GM13977 (cell line): Measurements from ENCODE around the gene KIF1A.
"Not testable (repeated sequence)": the region's sequence is repeated elsewhere in the genome, so short reads cannot be mapped to it uniquely, and the experiment has no call there.

Experiments used
- DNase-seq: peaks from one replicate; pipeline ENCODE4 v3.0.0; 2012; ENCODE audit warnings: low spot score
- CTCF ChIP-seq: IDR thresholded peaks from 2 replicates; pipeline ENCODE4 v1.5.1; 2012; ENCODE audit warnings: mild to moderate bottlenecking, control low read depth; ENCODE audit not compliant: insufficient read depth; ENCODE audit errors: extremely low read depth, missing control alignments
- in situ Hi-C: fragments of 300-500 bp; cut with MboI; formaldehyde crosslinking; loops from one replicate; pipeline ENCODE4 v1.12.0; 2022; ENCODE audit warnings: low sequenced_read_pairs, low pct_unique_long_range_greater_than_20kb, mixed read lengths, inconsistent platforms; ENCODE audit not compliant: unreplicated experiment

KIF1A gene

DNA sequence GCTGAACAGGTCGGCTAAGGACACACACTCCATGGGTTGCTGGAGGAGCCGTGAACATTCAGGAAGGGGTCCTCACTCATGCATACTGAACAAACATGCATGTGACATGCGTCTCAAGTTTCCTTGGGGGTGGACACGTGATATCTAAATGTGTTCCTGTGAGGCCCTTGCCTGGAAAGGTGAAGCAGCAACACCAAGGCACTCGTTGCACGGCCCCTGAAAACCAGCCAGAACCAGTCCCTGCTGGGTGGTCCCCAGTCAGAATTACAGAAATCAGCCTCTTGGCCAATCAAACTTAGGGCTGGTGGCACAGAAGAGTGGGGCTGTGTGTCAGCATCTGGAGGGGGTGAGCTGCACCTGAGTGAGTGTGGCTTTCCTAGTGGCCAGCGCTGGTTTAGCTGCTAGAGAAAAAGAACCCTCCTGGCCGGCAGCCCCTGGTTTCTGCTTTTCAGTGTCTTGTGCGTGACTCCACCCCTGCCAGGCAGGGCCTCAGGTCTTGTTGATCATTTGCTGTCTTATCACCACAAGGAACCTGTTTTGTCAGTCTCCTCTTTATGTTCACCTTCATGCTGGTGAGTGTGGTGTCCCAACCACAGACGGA is 134.1 kb downstream of the KIF1A start:
- in situ Hi-C loops = no loop called here
- no peak for TF ChIP-seq CTCF
- peak; percentile 56 for DNase-seq

- in situ Hi-C loops, DNase-seq: not testable (repeated sequence)
Measured at GRCh38 chr2:240683980-240684728, 135.9 kb downstream of the KIF1A start.

DNA sequence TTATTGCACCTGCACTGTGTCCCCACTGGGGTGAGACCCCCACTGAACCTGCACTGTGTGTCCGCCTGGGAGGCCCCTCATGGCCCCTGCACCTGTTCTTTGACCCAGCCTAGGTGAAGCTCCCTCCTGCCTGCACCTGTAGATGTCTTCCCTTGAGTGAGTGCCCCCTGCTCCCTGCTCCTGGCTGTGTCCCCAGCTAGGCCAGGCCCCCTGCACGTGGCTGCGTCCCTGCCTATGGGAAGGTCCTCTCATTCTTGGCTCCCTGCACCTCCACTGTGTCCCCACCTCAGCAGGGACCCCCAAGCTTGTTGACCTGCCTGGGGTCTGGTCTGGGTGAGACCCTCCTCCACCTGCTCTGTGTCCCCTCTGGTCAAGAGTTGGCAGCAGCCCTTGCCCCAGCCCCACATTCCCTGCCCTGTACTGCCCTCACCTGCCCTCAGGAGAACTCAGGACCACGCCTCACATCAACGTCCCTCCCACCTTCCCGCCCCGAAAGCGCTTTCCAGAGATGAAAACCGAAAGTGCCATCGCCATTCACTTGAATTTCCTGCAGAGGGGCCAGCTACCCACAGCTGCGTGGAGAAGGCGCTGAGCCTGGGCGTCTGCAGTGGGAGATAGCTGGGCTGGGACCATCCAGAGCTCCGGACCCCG is 136.6 kb downstream of the KIF1A start:
- DNase-seq, in situ Hi-C loops: not testable (repeated sequence)

DNA sequence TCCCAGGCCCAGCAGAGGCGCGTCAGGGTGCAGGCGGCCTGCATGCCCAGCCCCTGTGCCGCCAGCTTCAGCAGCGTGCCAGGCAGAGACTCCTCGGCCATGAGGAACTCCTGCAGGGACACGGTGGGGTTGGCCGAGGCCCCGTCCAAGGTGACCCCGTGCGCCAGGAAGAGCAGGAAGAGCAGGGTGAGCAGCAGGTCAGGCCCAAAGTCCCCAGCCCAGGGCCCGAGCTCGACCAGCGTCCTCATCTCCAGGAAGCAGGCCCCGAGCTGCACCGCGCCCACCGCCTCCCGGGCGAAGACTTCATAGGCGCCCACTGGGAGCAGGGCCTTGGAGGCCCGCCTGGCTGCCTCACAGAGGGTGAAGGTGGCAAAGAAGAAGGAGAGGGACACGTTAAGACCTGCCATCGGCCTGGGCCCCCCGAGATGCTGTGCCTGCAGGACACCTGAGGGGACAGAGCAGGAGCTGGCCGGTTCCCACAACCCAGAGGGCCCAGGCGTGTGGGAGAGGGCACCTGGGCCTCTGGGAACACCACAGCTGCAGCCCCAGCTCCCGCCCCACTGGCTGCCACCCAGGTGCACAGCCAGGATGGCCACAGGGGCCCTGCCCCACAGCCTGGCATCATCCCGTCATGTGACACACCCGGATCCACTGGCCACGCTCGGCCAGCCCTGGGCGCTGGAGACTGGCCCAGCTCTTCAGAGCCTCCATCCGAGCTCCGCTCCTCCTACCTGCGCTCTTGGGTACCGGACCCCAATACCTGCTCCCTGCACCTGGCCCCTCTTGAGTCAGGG is 137.4 kb downstream of the KIF1A start, which contains the start of gene AQP12B:
Gene AQP12B (minus strand): TSS at position 455 of the 794 bp plus-strand sequence. CDS start 48 bp downstream, at position 407.
- in situ Hi-C loops = not testable (repeated sequence)

GRCh38 chr2:240680185-240680584 is 139.8 kb downstream of the KIF1A start:
- DNase-seq, in situ Hi-C loops: not testable (repeated sequence)

More for the DNA sequence above, 137.4 kb downstream of the KIF1A start, which contains the start of gene AQP12B:
- not testable (repeated sequence) for DNase-seq

GRCh38 chr2:240678909-240679308 is 141.1 kb downstream of the KIF1A start:
- in situ Hi-C loops, DNase-seq: not testable (repeated sequence)

GRCh38 chr2:240678043-240678442 is 142.0 kb downstream of the KIF1A start:
- in situ Hi-C loops, DNase-seq: not testable (repeated sequence)

- DNase-seq, in situ Hi-C loops: not testable (repeated sequence)
Measured at GRCh38 chr2:240675345-240675744, 144.7 kb downstream of the KIF1A start.

GRCh38 chr2:240674461-240675184 is 145.4 kb downstream of the KIF1A start:
- DNase-seq = not testable (repeated sequence)

GRCh38 chr2:240672701-240673190 is 147.3 kb downstream of the KIF1A start:
- no peak for DNase-seq
- in situ Hi-C loops = no loop called here
- TF ChIP-seq CTCF = no peak

More at GRCh38 chr2:240674461-240675184, 145.4 kb downstream of the KIF1A start:
- in situ Hi-C loops = not testable (repeated sequence)
